ENCODE data around the gene RPRD1B. TPM values are rescaled to one million over a fixed set of nuclear protein-coding genes. Genes with fewer than 3 reads are reported as not detected.

Gene RPRD1B
- total RNA-seq, 1 donor from 2014 or later = 16.4 TPM

DNA sequence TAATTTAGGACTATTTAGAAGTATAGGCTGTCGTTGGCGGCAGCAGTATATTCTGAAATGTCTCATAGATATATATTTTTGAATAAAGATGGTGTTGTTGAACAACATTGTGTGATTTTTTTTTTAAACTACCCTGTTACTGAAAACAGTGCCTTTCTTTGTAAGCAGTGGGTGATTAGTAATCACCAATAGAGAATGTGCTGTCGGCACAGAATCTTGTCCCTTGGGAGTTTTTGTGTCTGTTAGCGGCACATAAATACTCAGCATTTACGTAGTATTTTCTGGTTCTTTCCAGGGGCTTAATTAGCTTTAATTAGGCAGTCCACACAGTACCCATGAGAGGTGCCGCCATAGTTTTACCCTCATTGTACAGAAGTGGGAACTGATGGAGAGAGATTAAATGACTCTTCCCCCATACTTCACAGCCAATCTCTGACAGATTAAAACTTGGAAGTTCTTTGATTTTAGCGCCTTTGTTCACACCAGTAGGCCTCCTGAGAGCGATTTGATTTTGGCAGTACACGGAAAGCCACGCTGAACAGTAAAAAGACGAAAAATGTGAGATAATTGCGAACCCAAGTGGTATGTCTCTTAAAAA is 58.8 kb downstream of the RPRD1B start:
- no peak for DNase-seq (ENCODE audit: low spot score in 2 of 2)
- Histone ChIP-seq H3K4me3 (no peak overlapping the region), H3K27ac (no peak overlapping the region)

DNA sequence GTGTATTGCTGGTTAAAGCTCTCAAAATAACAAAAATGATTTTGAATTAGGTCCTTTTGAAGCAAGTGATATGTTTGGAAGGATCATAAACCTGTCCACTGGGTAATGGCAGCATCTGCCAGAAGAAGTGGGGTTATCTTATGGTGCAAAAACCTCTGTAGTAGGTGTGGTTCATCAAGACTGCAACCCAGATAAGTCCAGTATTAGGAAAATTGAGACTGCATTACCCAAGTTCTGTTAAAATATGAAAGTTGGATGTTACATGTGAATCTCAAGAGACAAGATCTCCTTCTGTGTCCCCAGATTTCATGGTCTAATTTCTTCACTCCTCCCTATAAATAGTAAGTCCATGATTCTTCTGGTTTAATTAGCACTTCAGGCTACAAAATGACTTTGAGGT is 59.4 kb downstream of the RPRD1B start:
- Histone ChIP-seq H3K36me3 (peaks cover 18 to 39% of the 10 kb centered on the region in 2 donors), H3K4me3 (no peak overlapping the region), H3K27me3 (no peaks in the 10 kb centered on the region), H3K27ac (no peak overlapping the region), H3K9me3 (no peaks in the 10 kb centered on the region), H3K4me1 (peaks cover 8 to 17% of the 10 kb centered on the region in 2 donors)
- TF ChIP-seq, protein P1, sequence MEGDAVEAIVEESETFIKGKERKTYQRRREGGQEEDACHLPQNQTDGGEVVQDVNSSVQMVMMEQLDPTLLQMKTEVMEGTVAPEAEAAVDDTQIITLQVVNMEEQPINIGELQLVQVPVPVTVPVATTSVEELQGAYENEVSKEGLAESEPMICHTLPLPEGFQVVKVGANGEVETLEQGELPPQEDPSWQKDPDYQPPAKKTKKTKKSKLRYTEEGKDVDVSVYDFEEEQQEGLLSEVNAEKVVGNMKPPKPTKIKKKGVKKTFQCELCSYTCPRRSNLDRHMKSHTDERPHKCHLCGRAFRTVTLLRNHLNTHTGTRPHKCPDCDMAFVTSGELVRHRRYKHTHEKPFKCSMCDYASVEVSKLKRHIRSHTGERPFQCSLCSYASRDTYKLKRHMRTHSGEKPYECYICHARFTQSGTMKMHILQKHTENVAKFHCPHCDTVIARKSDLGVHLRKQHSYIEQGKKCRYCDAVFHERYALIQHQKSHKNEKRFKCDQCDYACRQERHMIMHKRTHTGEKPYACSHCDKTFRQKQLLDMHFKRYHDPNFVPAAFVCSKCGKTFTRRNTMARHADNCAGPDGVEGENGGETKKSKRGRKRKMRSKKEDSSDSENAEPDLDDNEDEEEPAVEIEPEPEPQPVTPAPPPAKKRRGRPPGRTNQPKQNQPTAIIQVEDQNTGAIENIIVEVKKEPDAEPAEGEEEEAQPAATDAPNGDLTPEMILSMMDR (IDR thresholded peaks at IDR 0.05) = no peak
- DNase-seq (ENCODE audit: low spot score in 2 of 2) = no peak
- intact Hi-C loops (cut with DNase I) = no loop called here

More for the DNA sequence above, 58.8 kb downstream of the RPRD1B start:
- no peaks in the 10 kb centered on the region for H3K27me3 ChIP-seq
- TF ChIP-seq, protein P1 (IDR thresholded peaks at IDR 0.05) = no peak
- intact Hi-C loops (cut with DNase I) = no loop called here
- H3K9me3 ChIP-seq = no peaks in the 10 kb centered on the region
- peaks cover 18 to 44% of the 10 kb centered on the region in 2 donors for H3K36me3 ChIP-seq
- H3K4me1 ChIP-seq = peaks cover 8 to 15% of the 10 kb centered on the region in 2 donors

DNA sequence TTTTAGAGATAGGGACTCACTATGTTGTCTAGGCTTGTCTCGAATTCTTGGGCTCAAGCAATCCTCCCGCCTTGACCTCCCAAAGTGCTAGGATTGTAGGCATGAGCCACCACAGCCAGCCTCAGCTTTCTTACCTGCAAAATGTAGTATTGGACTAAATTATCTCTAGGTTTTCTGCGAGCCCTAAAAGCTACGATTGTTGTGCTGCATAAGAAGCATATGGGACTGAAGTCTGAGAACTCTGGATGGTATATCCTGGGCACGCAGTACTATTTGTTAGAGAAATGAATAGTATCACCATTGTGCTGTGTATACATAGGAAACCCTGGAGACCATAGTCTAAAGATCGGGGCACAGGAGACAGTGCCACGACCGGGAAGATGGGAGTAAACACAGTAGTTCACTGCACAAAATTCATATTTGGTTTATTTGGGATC is 60.1 kb downstream of the RPRD1B start:
- peaks cover 8 to 17% of the 10 kb centered on the region in 2 donors for H3K4me1 ChIP-seq
- H3K4me3 ChIP-seq = no peak overlapping the region
- peaks cover 13 to 31% of the 10 kb centered on the region in 2 donors for H3K36me3 ChIP-seq
- H3K27ac ChIP-seq = no peak overlapping the region
- TF ChIP-seq, protein P1 (IDR thresholded peaks at IDR 0.05) = no peak
- no peaks in the 10 kb centered on the region for H3K9me3 ChIP-seq
- H3K27me3 ChIP-seq = no peaks in the 10 kb centered on the region
- no peak for DNase-seq (ENCODE audit: low spot score in 2 of 2)
- intact Hi-C loops (cut with DNase I) = no loop called here

DNA sequence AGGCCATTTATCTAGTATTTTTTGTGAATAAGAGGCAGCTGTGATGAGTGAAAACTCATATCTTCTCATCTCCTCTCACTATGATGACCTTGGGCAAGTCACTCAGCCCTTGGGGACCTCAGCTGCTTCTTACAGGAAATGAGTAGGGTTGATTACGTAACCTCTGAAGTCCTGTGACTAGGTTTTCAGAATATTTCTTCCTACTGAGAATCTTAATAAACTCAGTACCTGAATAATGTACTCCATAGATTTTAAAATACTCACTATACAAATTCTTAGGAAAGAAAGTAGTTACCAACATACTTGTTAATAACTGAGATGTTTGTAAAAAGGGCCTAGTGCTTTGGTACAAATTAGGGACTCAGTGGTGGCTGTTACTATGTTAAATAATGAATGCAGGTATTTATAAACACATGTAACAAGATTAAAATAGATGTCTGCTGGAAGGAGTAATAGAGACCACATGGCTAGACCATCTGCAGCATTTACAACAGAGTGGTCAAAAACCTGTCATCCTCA is 60.9 kb downstream of the RPRD1B start:
- Histone ChIP-seq H3K27ac (peak overlapping the region; percentile 15 to 58), H3K36me3 (peaks cover 12 to 25% of the 10 kb centered on the region in 2 donors), H3K9me3 (no peaks in the 10 kb centered on the region), H3K4me3 (no peak overlapping the region), H3K27me3 (no peaks in the 10 kb centered on the region), H3K4me1 (peaks cover 8 to 17% of the 10 kb centered on the region in 2 donors)
- intact Hi-C loops (cut with DNase I) = no loop called here
- DNase-seq (ENCODE audit: low spot score in 2 of 2) = peak in 1 of 2 donors; percentile 84
- TF ChIP-seq, protein P1 (IDR thresholded peaks at IDR 0.05) = no peak

DNA sequence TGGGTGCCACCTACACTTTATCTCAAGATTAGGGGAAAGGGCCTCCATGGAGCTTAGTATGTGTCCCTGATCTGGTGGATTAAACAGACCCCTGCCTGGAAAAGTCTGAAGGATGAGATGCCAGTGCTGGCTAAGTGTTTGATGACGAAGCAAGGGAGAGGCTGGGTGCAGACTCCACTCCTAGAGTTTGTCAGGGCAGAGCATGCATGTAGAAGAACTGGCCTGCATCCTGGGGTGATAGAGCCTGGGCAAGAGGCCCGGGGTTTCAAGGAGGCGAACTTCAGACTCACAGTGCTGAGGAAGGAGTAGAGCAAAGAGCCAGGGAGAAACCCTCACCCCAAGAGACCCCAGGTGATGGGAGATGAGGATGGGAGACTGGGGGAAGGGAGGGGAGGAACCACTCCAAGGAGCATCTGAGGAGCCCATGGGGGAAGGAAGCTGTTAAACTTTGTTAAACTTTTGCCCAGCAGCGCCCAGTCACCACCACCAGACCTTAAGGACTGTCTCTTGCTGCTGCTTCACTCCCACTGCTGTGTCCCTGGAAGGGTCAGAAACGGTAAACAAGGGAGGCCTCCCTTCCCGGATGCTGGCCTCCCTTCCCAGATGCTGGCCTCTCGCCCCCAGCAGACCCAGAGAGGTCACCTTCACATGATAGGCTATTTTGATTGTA is 61.6 kb downstream of the RPRD1B start:
- peaks cover 6 to 18% of the 10 kb centered on the region in 2 donors for H3K36me3 ChIP-seq
- intact Hi-C loops (cut with DNase I) = no loop called here
- TF ChIP-seq, protein P1 (IDR thresholded peaks at IDR 0.05) = no peak
- H3K4me3 ChIP-seq = no peak overlapping the region
- peak overlapping the region; percentile 15 to 58 for H3K27ac ChIP-seq
- H3K27me3 ChIP-seq = no peaks in the 10 kb centered on the region
- peaks cover 9 to 18% of the 10 kb centered on the region in 2 donors for H3K4me1 ChIP-seq
- no peaks in the 10 kb centered on the region for H3K9me3 ChIP-seq
- DNase-seq (ENCODE audit: low spot score in 2 of 2) = no peak
